KMS-11 (cell line): ENCODE data around the gene CEL.

Source experiments
- H2AFZ ChIP-seq: fragments of 200-600 bp; sonication (generic); 2 replicates; pipeline ENCODE4 v1.6.1; 2016; ENCODE audit warnings: antibody characterized with exemption, mixed run types, low read depth
- H3K27ac ChIP-seq: fragments of 200-600 bp; sonication (generic); 2 replicates; pipeline ENCODE4 v1.6.1; 2016; ENCODE audit warnings: mild to moderate bottlenecking, mixed run types
- H3K27me3 ChIP-seq: fragments of 200-600 bp; sonication (generic); 2 replicates; pipeline ENCODE4 v1.6.1; 2017; ENCODE audit warnings: mild to moderate bottlenecking, low read depth, mixed run types, moderate library complexity; ENCODE audit not compliant: insufficient read depth
- H3K36me3 ChIP-seq: fragments of 200-600 bp; sonication (generic); 2 replicates; pipeline ENCODE4 v1.6.1; 2017; ENCODE audit warnings: mild to moderate bottlenecking, mixed run types; ENCODE audit not compliant: insufficient read depth
- H3K4me1 ChIP-seq: fragments of 200-600 bp; sonication (generic); 2 replicates; pipeline ENCODE4 v1.6.1; 2016; ENCODE audit warnings: mild to moderate bottlenecking, low read depth, mixed run types; ENCODE audit not compliant: poor library complexity, severe bottlenecking
- H3K4me2 ChIP-seq: fragments of 200-600 bp; sonication (generic); 2 replicates; pipeline ENCODE4 v1.7.0; 2016; ENCODE audit warnings: mild to moderate bottlenecking, mixed run types
- H3K4me3 ChIP-seq: fragments of 200-600 bp; sonication (generic); IDR thresholded peaks from 2 replicates; pipeline ENCODE4 v1.6.1; 2017; ENCODE audit warnings: low read depth, low read length, mixed read lengths; ENCODE audit not compliant: insufficient read depth
- H3K79me2 ChIP-seq: fragments of 200-600 bp; sonication (generic); 2 replicates; pipeline ENCODE4 v1.6.1; 2016; ENCODE audit warnings: low read depth, mixed run types; ENCODE audit not compliant: insufficient read depth
- H3K9ac ChIP-seq: fragments of 200-600 bp; sonication (generic); 2 replicates; pipeline ENCODE4 v1.6.1; 2016; ENCODE audit warnings: mild to moderate bottlenecking, mixed run types
- H4K20me1 ChIP-seq: fragments of 200-600 bp; sonication (generic); 2 replicates; pipeline ENCODE4 v1.6.1; 2016; ENCODE audit warnings: mild to moderate bottlenecking, mixed run types; ENCODE audit not compliant: insufficient read depth
- CTCF ChIP-seq: fragments of 200-600 bp; sonication (generic); conservative IDR thresholded peaks from 2 replicates; pipeline ENCODE4 v1.6.1; 2017; ENCODE audit warnings: low read depth, mild to moderate bottlenecking, antibody characterized with exemption, low read length, moderate library complexity, mixed read lengths

CEL gene

DNA sequence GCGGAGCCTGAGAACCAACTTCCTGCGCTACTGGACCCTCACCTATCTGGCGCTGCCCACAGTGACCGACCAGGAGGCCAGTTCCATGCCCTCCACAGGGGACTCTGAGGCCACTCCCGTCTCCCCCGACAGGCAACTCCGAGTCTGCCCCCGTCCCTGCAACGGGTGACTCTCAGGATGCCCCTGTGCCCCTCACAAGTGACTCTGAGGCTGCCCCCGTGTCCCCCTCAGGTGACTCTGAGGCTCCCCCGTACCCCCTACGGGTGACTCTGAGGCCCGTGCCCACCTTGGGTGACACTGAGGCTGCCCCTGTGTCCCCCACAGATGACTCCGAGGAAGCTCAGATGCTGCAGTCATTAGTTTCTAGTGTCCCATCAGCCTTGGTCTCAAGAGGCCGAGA is 25.1 kb downstream of the CEL start:
- no peak for TF ChIP-seq CTCF
- no peaks in the 10 kb centered on the region for H4K20me1 ChIP-seq

GRCh38 chr9:133087429-133088145 is 25.8 kb downstream of the CEL start:
- H3K4me1 ChIP-seq: no peaks in the 10 kb centered on the region
- H4K20me1 ChIP-seq: no peaks in the 10 kb centered on the region
- no peak overlapping the region for H3K4me3 ChIP-seq
- peaks cover 6% of the 10 kb centered on the region; the same call in 1 of the 2 replicates for H3K27me3 ChIP-seq
- no peak overlapping the region for H3K9ac ChIP-seq
- no peaks in the 10 kb centered on the region for H3K79me2 ChIP-seq
- no peaks in the 10 kb centered on the region for H3K36me3 ChIP-seq
- H3K27ac ChIP-seq: no peak overlapping the region
- H3K4me2 ChIP-seq: no peak overlapping the region
- no peak for TF ChIP-seq CTCF
- no peak overlapping the region for H2AFZ ChIP-seq

More for the DNA sequence above, 25.1 kb downstream of the CEL start:
- Histone ChIP-seq H3K27me3 (peaks cover 6% of the 10 kb centered on the region; the same call in 1 of the 2 replicates), H3K36me3 (no peaks in the 10 kb centered on the region), H3K79me2 (no peaks in the 10 kb centered on the region), H3K4me3 (no peak overlapping the region), H3K4me1 (no peaks in the 10 kb centered on the region), H3K27ac (no peak overlapping the region), H3K4me2 (no peak overlapping the region), H2AFZ (no peak overlapping the region), H3K9ac (no peak overlapping the region)

- H3K79me2 ChIP-seq: no peaks in the 10 kb centered on the region
- H3K36me3 ChIP-seq: no peaks in the 10 kb centered on the region
- H3K4me1 ChIP-seq: no peaks in the 10 kb centered on the region
- H3K27ac ChIP-seq: no peak overlapping the region
- no peak for TF ChIP-seq CTCF
- peaks cover 6% of the 10 kb centered on the region; the same call in 1 of the 2 replicates for H3K27me3 ChIP-seq
- no peak overlapping the region for H3K9ac ChIP-seq
- no peaks in the 10 kb centered on the region for H4K20me1 ChIP-seq
- H3K4me2 ChIP-seq: no peak overlapping the region
- no peak overlapping the region for H2AFZ ChIP-seq
- no peak overlapping the region for H3K4me3 ChIP-seq
Measured at GRCh38 chr9:133088146-133088750, 26.5 kb downstream of the CEL start.

DNA sequence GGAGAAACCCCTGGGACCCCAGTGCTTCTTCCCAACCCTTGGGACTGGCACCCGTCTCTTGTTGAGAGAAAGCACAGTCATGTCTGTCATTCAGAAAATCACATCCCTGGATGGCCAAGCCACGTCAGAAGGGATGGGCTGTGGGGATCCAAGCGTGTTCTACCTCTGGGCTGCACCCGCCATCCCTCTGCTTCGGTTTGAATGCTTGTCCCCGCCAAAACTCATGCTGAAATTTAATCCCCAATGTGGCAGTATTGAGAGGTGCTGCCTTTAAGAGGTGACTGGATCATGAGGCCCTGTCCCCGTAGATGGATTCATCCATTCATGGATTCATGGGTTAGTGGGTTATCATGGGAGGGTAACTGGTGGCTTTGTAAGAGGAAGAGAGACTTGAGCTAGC is 27.0 kb downstream of the CEL start:
- no peaks in the 10 kb centered on the region for H3K79me2 ChIP-seq

More for the DNA sequence above, 27.0 kb downstream of the CEL start:
- Histone ChIP-seq H3K9ac (no peak overlapping the region), H3K4me3 (no peak overlapping the region), H3K4me2 (no peak overlapping the region), H4K20me1 (no peaks in the 10 kb centered on the region), H3K27me3 (peaks cover 6% of the 10 kb centered on the region; the same call in 1 of the 2 replicates), H2AFZ (no peak overlapping the region), H3K36me3 (no peaks in the 10 kb centered on the region), H3K27ac (no peak overlapping the region), H3K4me1 (no peaks in the 10 kb centered on the region)
- TF ChIP-seq CTCF: no peak
